ENCODE results near the gene ECM1.

ECM1 gene

DNA sequence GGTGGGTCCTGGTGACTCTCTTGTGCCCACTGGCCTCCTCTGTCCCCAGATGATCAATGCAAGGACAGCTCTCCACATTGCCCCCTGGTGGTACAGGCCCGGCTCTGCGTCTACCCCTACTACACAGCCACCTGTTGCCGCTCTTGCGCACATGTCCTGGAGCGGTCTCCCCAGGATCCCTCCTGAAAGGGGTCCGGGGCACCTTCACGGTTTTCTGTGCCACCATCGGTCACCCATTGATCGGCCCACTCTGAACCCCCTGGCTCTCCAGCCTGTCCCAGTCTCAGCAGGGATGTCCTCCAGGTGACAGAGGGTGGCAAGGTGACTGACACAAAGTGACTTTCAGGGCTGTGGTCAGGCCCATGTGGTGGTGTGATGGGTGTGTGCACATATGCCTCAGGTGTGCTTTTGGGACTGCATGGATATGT is 52.1 kb downstream of the ECM1 start:
- DNase-seq = peak; percentile 58

DNA sequence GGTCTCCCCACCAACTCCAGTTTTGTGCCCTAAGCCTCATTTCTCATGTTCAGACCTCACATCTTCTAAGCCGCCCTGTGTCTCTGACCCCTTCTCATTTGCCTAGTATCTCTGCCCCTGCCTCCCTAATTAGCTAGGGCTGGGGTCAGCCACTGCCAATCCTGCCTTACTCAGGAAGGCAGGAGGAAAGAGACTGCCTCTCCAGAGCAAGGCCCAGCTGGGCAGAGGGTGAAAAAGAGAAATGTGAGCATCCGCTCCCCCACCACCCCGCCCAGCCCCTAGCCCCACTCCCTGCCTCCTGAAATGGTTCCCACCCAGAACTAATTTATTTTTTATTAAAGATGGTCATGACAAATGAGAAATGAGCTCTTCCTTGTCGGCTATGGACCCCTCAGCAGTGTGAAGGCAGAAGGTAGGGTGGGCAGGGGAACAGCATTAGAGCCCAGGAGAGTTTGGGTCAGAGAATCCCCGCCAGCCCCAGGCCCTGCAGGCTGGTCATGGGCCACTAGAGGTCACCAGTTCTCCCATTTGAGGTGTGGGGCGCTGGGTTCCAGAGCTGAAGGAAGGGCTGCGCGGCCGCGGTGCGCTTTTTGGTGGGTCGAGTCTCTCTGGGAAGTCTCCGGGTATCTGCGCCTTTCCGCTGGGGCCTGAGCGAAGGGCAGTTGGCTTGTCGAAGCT is 52.8 kb downstream of the ECM1 start:
- DNase-seq = peak; percentile 76

DNA sequence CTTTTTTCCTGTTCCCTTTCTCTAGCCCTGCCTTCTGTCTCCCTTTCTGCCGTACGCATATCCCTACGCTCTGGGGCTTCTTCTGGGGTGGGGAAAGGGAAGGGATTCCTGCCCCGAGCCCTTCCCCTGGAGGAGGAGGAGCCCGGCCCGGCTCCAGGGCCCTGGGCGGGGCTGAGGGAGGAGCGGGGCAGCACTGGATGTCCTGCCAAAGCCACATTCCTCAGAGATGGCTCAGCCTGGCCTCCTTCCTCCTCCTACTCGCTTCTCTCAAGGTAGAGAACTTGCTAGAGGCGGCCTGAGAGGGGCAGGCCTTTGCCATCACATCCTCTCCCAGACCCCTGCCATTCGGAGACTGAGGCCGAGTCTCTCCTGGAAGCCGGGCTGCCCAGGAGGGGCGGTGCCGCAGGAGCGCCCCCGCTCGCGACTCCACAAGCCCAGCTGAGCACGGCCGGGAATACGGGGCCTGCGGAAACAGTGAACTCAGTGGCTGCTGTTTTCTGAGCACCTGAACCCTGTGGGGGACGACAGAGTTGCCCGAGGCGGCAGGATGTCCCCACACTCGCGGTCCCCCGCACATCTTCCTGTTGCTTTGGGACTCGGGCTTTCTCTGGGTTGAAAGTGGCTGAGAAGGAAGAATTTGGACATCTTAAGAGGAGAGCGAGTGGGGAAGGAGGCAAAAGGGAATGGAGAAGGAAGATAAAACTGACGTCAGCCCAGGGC is 53.5 kb downstream of the ECM1 start:
- peak; percentile 68 for DNase-seq

DNA sequence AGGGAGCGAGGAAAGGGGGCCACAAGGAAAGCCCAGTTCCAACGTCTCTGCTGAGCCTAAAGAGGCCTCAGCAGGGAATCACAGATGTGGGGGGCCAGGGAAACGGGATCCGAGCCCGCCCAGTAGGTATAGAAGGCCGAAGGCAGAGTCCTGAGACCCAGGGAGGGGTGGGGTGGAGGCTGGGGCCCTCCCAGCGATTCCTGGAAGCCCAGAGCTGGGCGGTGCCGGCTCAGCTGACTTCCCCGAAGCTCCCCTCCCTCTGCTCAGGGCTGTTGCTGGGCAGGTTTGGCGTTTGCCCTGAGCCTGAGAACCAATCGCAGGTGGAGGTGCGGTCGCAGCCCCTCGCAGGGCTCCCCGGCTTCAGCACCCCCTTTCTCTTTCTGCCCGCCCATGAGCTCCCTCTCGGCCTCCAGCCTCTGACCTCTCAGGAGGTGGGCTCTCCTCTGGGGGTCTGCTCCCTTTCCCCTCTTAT is 54.1 kb downstream of the ECM1 start:
- peak; percentile 48 for DNase-seq

DNA sequence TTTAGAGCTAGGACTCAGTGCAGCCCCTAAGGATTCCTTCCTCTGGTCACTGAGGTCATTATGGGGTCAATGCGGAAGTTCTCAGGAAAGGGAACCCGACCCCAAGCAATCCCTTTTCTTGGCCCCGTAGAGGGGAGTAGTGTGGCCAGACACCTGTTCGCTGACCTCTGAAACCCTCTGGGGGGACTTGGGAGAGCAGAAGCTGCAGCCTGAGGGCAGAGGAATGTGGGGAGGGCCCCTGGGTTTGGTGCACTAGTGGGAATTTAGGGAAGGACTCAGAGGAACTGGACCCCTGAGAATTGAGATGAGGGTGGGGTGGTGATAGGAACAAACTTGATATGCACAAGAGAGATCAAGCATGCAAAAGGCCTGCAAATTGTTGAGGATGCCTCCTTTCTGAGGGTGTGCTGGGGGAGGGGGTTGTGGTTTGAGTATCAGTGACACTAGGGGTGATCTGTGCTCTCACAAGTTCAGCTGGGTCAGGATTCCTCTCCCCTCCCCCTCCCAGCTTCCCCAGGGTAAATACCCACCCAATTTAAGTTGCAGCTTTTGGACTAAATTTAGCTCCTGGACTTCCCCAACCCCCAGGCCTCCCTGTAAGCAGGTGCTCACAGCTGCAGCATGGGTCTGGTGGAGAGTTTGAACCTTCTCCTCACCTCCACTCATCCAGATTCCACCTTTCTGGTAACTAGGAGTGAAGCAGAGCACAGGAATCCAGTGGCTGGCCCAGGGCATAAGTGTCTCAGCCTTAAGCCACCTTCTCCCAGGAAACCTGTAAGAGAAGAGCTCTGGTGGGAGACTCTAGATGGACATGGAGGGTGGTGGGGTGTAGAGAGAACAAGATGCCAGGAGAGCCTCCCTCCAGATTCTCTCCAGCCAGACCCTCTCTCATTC is 54.8 kb downstream of the ECM1 start:
- DNase-seq = no peak

All from NCI-H2107 (cell line).